ENCODE measurements around the gene METTL24. TPM values are rescaled to one million over a fixed set of nuclear protein-coding genes. Genes with fewer than 3 reads are reported as not detected.

METTL24 gene
- total RNA-seq, 1 donor from 2014 or later = 0.67 TPM

DNA sequence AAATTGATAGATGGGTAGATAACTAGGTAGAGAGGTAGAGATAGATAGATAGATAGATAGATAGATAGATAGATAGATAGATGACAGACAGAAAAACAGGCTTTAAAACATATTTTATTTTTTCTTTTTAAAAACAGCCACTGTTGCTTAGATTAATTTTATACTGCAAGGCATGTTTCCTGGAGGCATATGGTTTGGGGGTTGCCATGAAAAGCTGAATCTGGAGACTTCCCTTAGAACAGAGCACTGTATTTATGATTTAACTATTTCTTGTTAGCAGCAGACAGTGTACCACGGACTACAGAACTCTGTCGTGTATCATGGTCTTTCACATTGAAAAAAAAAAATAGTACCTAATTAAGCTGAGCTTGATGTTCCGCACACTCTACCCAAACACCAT is 38.8 kb downstream of the METTL24 start:
- Mint-ChIP-seq H3K4me3 (ENCODE audit: unreplicated experiment) (no peak overlapping the region), H3K4me1 (ENCODE audit: low read depth) (no peaks in the 10 kb centered on the region), H3K27ac (ENCODE audit: unreplicated experiment) (no peak overlapping the region), H3K9me3 (ENCODE audit: low read depth) (no peaks in the 10 kb centered on the region), H3K27me3 (ENCODE audit: low read depth) (peaks cover 28% of the 10 kb centered on the region), H3K36me3 (ENCODE audit: low read depth) (no peaks in the 10 kb centered on the region)
- TF ChIP-seq, protein P1, sequence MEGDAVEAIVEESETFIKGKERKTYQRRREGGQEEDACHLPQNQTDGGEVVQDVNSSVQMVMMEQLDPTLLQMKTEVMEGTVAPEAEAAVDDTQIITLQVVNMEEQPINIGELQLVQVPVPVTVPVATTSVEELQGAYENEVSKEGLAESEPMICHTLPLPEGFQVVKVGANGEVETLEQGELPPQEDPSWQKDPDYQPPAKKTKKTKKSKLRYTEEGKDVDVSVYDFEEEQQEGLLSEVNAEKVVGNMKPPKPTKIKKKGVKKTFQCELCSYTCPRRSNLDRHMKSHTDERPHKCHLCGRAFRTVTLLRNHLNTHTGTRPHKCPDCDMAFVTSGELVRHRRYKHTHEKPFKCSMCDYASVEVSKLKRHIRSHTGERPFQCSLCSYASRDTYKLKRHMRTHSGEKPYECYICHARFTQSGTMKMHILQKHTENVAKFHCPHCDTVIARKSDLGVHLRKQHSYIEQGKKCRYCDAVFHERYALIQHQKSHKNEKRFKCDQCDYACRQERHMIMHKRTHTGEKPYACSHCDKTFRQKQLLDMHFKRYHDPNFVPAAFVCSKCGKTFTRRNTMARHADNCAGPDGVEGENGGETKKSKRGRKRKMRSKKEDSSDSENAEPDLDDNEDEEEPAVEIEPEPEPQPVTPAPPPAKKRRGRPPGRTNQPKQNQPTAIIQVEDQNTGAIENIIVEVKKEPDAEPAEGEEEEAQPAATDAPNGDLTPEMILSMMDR (IDR thresholded peaks at IDR 0.05) = no peak
- no peak for DNase-seq (ENCODE audit: low spot score)

DNA sequence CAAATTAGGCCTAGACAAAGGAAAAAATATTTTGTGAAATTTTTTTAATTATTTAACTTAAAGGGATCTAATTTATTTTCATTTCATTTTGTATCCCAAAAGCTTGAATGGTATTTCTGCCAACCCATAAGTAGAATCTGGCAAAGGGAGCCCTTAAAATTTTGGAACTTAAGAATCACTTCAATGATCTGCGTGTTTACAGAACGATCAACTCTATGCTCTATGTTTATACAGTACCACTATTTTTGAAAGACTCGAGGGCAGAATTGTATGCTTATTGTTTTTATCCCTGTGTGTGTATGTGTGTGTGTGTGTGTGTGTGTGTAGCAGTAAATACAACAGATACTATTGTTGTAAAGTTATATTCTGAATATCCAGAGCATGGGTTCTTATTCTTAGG is 39.2 kb downstream of the METTL24 start:
- H3K4me3 Mint-ChIP-seq (ENCODE audit: unreplicated experiment) = no peak overlapping the region
- no peaks in the 10 kb centered on the region for H3K9me3 Mint-ChIP-seq (ENCODE audit: low read depth)
- H3K27me3 Mint-ChIP-seq (ENCODE audit: low read depth) = peaks cover 30% of the 10 kb centered on the region
- H3K36me3 Mint-ChIP-seq (ENCODE audit: low read depth) = no peaks in the 10 kb centered on the region
- TF ChIP-seq, protein P1 (IDR thresholded peaks at IDR 0.05) = no peak
- H3K27ac Mint-ChIP-seq (ENCODE audit: unreplicated experiment) = no peak overlapping the region
- no peak for DNase-seq (ENCODE audit: low spot score)
- H3K4me1 Mint-ChIP-seq (ENCODE audit: low read depth) = no peaks in the 10 kb centered on the region

DNA sequence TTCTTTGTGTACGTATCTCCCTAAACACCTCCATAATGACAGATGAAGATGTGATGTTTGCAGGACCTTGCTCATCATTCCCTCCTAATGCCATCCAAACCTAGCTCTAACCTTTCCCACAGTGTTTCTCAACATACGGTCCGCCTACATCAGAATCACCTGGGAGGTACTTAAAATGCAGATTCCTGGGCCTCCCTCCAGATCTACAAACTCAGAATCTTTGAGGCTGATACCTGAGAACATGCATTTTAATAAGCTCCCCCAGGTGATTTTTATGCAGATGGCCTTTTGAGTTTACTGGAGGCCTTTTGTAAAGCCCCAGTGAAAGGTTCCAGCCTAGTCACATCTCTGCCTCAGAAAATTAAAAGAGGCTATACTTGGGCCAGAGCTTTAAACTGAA is 40.5 kb downstream of the METTL24 start:
- H3K4me3 Mint-ChIP-seq (ENCODE audit: unreplicated experiment) = no peak overlapping the region
- no peaks in the 10 kb centered on the region for H3K9me3 Mint-ChIP-seq (ENCODE audit: low read depth)
- no peaks in the 10 kb centered on the region for H3K36me3 Mint-ChIP-seq (ENCODE audit: low read depth)
- peaks cover 29% of the 10 kb centered on the region for H3K27me3 Mint-ChIP-seq (ENCODE audit: low read depth)
- H3K27ac Mint-ChIP-seq (ENCODE audit: unreplicated experiment) = no peak overlapping the region
- no peaks in the 10 kb centered on the region for H3K4me1 Mint-ChIP-seq (ENCODE audit: low read depth)
- TF ChIP-seq, protein P1 (IDR thresholded peaks at IDR 0.05) = no peak
- DNase-seq (ENCODE audit: low spot score) = no peak

DNA sequence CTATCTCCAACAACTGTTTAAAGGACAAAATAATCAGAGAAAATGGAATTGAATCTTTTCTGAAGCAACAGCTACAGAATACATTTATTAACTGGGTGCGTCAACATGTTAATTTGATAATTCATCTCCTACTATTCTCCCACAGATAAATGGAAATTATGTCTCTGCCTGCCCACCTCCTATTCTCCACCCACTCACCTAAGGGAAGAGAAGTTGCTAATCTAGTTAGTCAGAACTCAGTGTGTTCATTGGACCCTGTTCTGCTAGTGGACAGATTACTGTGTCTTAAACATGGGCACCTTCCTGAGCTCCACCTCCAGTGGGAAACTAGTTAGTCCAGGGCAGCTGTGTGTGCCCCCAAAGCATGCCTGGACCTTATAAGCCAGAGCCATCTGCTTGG is 41.0 kb downstream of the METTL24 start:
- peaks cover 30% of the 10 kb centered on the region for H3K27me3 Mint-ChIP-seq (ENCODE audit: low read depth)
- TF ChIP-seq, protein P1 (IDR thresholded peaks at IDR 0.05) = no peak
- H3K36me3 Mint-ChIP-seq (ENCODE audit: low read depth) = no peaks in the 10 kb centered on the region
- H3K4me1 Mint-ChIP-seq (ENCODE audit: low read depth) = no peaks in the 10 kb centered on the region
- H3K9me3 Mint-ChIP-seq (ENCODE audit: low read depth) = no peaks in the 10 kb centered on the region
- no peak overlapping the region for H3K4me3 Mint-ChIP-seq (ENCODE audit: unreplicated experiment)
- H3K27ac Mint-ChIP-seq (ENCODE audit: unreplicated experiment) = no peak overlapping the region
- DNase-seq (ENCODE audit: low spot score) = no peak

DNA sequence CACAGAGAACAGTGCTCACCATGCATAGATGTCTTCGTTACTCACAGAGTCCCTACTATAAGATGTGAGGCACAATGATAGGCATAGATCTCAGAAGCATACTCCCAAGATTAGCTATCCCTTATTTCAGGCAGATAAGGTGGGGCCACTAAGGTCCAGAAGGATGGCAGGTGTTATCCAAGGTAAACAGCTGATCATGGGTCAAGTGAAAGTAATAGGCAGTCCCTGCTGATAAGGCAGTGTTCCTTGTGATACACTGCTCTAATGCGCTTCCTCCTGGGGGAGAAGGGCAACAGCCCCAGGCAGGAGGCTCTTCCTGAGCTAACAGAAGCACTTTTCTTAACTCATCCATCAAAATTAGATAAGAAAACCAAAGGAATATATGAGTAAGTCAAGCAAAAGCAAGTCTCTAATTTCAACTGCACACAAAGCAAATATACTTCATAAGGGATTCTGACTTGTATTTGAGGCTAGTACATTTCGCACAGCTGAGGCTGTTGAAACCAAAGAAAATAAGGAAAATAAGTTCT is 42.2 kb downstream of the METTL24 start:
- no peak overlapping the region for H3K27ac Mint-ChIP-seq (ENCODE audit: unreplicated experiment)
- no peak overlapping the region for H3K4me3 Mint-ChIP-seq (ENCODE audit: unreplicated experiment)
- H3K27me3 Mint-ChIP-seq (ENCODE audit: low read depth) = peaks cover 29% of the 10 kb centered on the region
- H3K9me3 Mint-ChIP-seq (ENCODE audit: low read depth) = no peaks in the 10 kb centered on the region
- no peaks in the 10 kb centered on the region for H3K4me1 Mint-ChIP-seq (ENCODE audit: low read depth)
- H3K36me3 Mint-ChIP-seq (ENCODE audit: low read depth) = no peaks in the 10 kb centered on the region
- TF ChIP-seq, protein P1 (IDR thresholded peaks at IDR 0.05) = no peak
- no peak for DNase-seq (ENCODE audit: low spot score)

All from chondrocyte (in vitro differentiated cells).